Neural cell (in vitro differentiated cells): Measurements from ENCODE around the gene ITGB2. TPM values are rescaled to one million over a fixed set of nuclear protein-coding genes. Genes with fewer than 3 reads are reported as not detected.

Experiments used
- H2AFZ ChIP-seq: fragments of 200-600, 300-800 bp; sonication (generic), shearing (Covaris generic); 2 replicates; pipeline ENCODE4 v1.6.0; 2014; ENCODE audit warnings: low read depth, mild to moderate bottlenecking, antibody characterized with exemption, low read length, moderate library complexity
- H3F3A ChIP-seq: fragments of 200-600 bp; shearing (Covaris generic); 2 replicates; pipeline ENCODE4 v1.6.1; 2016; ENCODE audit warnings: mild to moderate bottlenecking, moderate library complexity, mixed read lengths, antibody characterized with exemption, low read length; ENCODE audit not compliant: insufficient read depth, poor library complexity, severe bottlenecking
- H3K27ac ChIP-seq: fragments of 200-600, 300-800 bp; sonication (generic), shearing (Covaris generic); 2 replicates; pipeline ENCODE4 v1.5.1; 2014; ENCODE audit warnings: mild to moderate bottlenecking, low read length, moderate library complexity
- H3K27me3 ChIP-seq: fragments of 300-800, 200-600 bp; sonication (generic), shearing (Covaris generic); 2 replicates; pipeline ENCODE4 v1.6.0; 2014; ENCODE audit warnings: mild to moderate bottlenecking, low read depth, low read length, moderate library complexity; ENCODE audit not compliant: insufficient read depth
- H3K36me3 ChIP-seq: fragments of 300-800, 200-600 bp; sonication (generic), shearing (Covaris generic); 2 replicates; pipeline ENCODE4 v1.5.1; 2014; ENCODE audit warnings: mild to moderate bottlenecking, antibody characterized with exemption, low read length, moderate library complexity; ENCODE audit not compliant: insufficient read depth
- H3K4me2 ChIP-seq: fragments of 300-800, 200-600 bp; sonication (generic), shearing (Covaris generic); 2 replicates; pipeline ENCODE4 v1.6.0; 2014; ENCODE audit warnings: mild to moderate bottlenecking, low read length
- H3K4me3 ChIP-seq: fragments of 300-800, 200-600 bp; sonication (generic), shearing (Covaris generic); 2 replicates; pipeline ENCODE4 v1.5.1; 2014; ENCODE audit warnings: mild to moderate bottlenecking, low read length, moderate library complexity
- H3K79me2 ChIP-seq: fragments of 200-600 bp; shearing (Covaris generic); replicated peaks from 2 replicates; pipeline ENCODE4 v1.6.0; 2014; ENCODE audit warnings: mild to moderate bottlenecking, low read length, moderate library complexity; ENCODE audit not compliant: insufficient read depth
- H3K9ac ChIP-seq: fragments of 300-800, 200-600 bp; sonication (generic), shearing (Covaris generic); 2 replicates; pipeline ENCODE4 v1.6.1; 2016; ENCODE audit warnings: mild to moderate bottlenecking, low read length, mixed read lengths
- H3K9me2 ChIP-seq: fragments of 200-600 bp; shearing (Covaris generic); 2 replicates; pipeline ENCODE4 v1.6.1; 2016; ENCODE audit warnings: mild to moderate bottlenecking, low read length, mixed read lengths; ENCODE audit not compliant: insufficient read depth
- H3K9me3 ChIP-seq: fragments of 200-600, 300-800 bp; sonication (generic), shearing (Covaris generic); 2 replicates; pipeline ENCODE4 v1.6.1; 2016; ENCODE audit warnings: mild to moderate bottlenecking, mixed run types, low read length, moderate library complexity, mixed read lengths
- H4K20me1 ChIP-seq: fragments of 200-600 bp; shearing (Covaris generic); 2 replicates; pipeline ENCODE4 v1.6.1; 2016; ENCODE audit warnings: mild to moderate bottlenecking, mixed run types; ENCODE audit not compliant: insufficient read depth
- EP300 ChIP-seq: fragments of 450-650 bp; conservative IDR thresholded peaks from 2 replicates; pipeline ENCODE4 v1.6.1; 2014; ENCODE audit warnings: antibody characterized with exemption, mild to moderate bottlenecking, moderate library complexity; ENCODE audit not compliant: poor library complexity, severe bottlenecking
- EZH2 ChIP-seq: fragments of 200-600, 300-800 bp; shearing (Covaris generic), sonication (generic); IDR thresholded peaks from 2 replicates; pipeline ENCODE4 v1.6.1; 2014; ENCODE audit warnings: antibody characterized with exemption, low read length, borderline replicate concordance, mild to moderate bottlenecking; ENCODE audit not compliant: insufficient read depth, poor library complexity, severe bottlenecking
- MXI1 ChIP-seq: fragments of 450-650 bp; conservative IDR thresholded peaks from 2 replicates; pipeline ENCODE4 v1.6.1; 2014; ENCODE audit warnings: antibody characterized with exemption, mild to moderate bottlenecking; ENCODE audit not compliant: poor library complexity, severe bottlenecking
- POLR2AphosphoS5 ChIP-seq: IDR thresholded peaks from 2 replicates; pipeline ENCODE4 v1.6.1; 2012
- RAD21 ChIP-seq: fragments of 450-650 bp; conservative IDR thresholded peaks from 2 replicates; pipeline ENCODE4 v1.6.1; 2014; ENCODE audit warnings: antibody characterized with exemption, mild to moderate bottlenecking, moderate library complexity
- REST ChIP-seq: IDR thresholded peaks from 2 replicates; pipeline ENCODE4 v1.6.1; 2012; ENCODE audit warnings: borderline replicate concordance
- SMC3 ChIP-seq: fragments of 450-650 bp; conservative IDR thresholded peaks from 2 replicates; pipeline ENCODE4 v1.6.1; 2014; ENCODE audit warnings: antibody characterized with exemption, mild to moderate bottlenecking, moderate library complexity; ENCODE audit not compliant: poor library complexity
- TAF1 ChIP-seq: IDR thresholded peaks from 2 replicates; pipeline ENCODE4 v1.6.1; 2012; ENCODE audit warnings: low read depth
- polyA plus RNA-seq: library from polyadenylated mRNA; depleted of rRNA; stranded (reverse); fragments of >200 nt; gene quantifications from 2 replicates; pipeline ENCODE4 v1.2.3, GENCODE V29; 2014
- TF ChIP-seq, protein P1 (sequence below): fragments of 450-650 bp; IDR thresholded peaks from 2 replicates; pipeline ENCODE4 v1.5.1; 2014; ENCODE audit warnings: antibody characterized with exemption, mild to moderate bottlenecking, moderate library complexity; ENCODE audit not compliant: poor library complexity, severe bottlenecking

Gene ITGB2
- polyA plus RNA-seq, 1 donor from 2014 or later: not detected

DNA sequence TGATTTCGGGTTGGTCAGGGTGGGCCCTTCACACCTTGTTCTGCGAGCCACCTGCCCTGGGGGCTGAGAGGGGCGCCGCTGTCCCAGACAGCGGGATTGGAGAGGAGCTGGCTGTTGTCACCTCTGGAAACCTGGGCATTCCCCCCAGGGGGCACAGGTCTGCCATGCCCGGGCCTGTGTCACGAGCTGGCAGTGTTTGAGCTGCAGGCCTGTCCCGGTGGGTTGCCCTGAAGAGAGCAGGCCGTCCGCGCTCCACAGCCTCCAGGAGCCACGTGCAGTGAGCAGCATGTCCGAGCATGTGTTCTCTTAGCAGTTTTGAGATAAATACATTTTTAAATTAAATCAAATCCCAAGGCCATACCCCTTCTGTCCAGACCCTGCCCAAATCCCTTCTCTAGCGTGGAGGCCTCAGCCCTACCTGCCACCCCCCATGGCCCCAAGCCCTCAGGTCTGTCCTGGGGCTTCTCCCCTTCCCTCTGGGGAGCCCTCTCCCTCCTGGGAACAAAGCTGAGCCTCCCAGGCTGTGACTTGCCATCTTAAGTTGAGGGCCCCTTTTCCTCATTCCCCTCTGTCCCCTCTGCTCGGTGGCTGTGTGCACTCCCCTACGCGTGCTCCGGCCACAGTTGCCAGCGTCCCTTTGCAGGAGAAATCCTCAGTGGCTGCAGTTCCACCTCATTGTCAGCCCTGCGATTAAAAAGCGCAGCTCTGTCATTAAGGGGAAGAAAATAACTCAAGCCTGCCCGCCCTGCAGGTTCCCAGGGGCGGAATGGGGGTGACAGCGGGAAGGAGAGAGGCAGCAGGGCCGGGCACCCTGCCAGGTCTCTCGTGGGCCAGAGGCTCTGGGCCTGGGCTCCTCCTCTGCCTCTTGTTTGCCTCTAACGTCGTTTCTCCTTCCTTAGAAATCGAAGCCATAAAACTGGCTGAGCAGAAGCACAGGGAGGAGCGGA is 45.7 kb upstream of the ITGB2 start:
- H3K9ac ChIP-seq: no peak overlapping the region
- H3K36me3 ChIP-seq: no peaks in the 10 kb centered on the region
- H3K4me3 ChIP-seq: no peak overlapping the region
- no peaks in the 10 kb centered on the region for H3K9me2 ChIP-seq
- TF ChIP-seq, protein P1, sequence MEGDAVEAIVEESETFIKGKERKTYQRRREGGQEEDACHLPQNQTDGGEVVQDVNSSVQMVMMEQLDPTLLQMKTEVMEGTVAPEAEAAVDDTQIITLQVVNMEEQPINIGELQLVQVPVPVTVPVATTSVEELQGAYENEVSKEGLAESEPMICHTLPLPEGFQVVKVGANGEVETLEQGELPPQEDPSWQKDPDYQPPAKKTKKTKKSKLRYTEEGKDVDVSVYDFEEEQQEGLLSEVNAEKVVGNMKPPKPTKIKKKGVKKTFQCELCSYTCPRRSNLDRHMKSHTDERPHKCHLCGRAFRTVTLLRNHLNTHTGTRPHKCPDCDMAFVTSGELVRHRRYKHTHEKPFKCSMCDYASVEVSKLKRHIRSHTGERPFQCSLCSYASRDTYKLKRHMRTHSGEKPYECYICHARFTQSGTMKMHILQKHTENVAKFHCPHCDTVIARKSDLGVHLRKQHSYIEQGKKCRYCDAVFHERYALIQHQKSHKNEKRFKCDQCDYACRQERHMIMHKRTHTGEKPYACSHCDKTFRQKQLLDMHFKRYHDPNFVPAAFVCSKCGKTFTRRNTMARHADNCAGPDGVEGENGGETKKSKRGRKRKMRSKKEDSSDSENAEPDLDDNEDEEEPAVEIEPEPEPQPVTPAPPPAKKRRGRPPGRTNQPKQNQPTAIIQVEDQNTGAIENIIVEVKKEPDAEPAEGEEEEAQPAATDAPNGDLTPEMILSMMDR: no peak
- no peak for TF ChIP-seq POLR2AphosphoS5
- no peak for TF ChIP-seq RAD21
- TF ChIP-seq TAF1: no peak
- no peaks in the 10 kb centered on the region for H3K9me3 ChIP-seq
- H3K4me2 ChIP-seq: no peak overlapping the region
- H3F3A ChIP-seq: no peaks in the 10 kb centered on the region
- H2AFZ ChIP-seq: no peak overlapping the region
- H4K20me1 ChIP-seq: no peaks in the 10 kb centered on the region
- no peaks in the 10 kb centered on the region for H3K79me2 ChIP-seq
- no peaks in the 10 kb centered on the region for H3K27me3 ChIP-seq
- H3K27ac ChIP-seq: no peak overlapping the region

GRCh38 chr21:44965251-44966022 is 44.7 kb upstream of the ITGB2 start:
- Histone ChIP-seq H4K20me1 (no peaks in the 10 kb centered on the region), H3K4me2 (no peak overlapping the region), H3K9ac (no peak overlapping the region), H3K36me3 (peaks cover 3% of the 10 kb centered on the region), H3F3A (no peaks in the 10 kb centered on the region), H3K27ac (no peak overlapping the region), H2AFZ (no peak overlapping the region), H3K9me3 (no peaks in the 10 kb centered on the region), H3K27me3 (no peaks in the 10 kb centered on the region), H3K4me3 (no peak overlapping the region), H3K9me2 (no peaks in the 10 kb centered on the region), H3K79me2 (no peaks in the 10 kb centered on the region)
- no peak for TF ChIP-seq EP300
- no peak for TF ChIP-seq REST
- TF ChIP-seq EZH2: no peak
- TF ChIP-seq TAF1: no peak
- TF ChIP-seq RAD21: no peak
- TF ChIP-seq, protein P1: no peak
- TF ChIP-seq POLR2AphosphoS5: no peak
- TF ChIP-seq SMC3: no peak
- TF ChIP-seq MXI1: no peak
